ENCODE results near the gene C3orf80.
A peak's percentile ranks its signal among the peaks of the same experiment; 100 is the strongest.
"Not testable (repeated sequence)": the region's sequence is repeated elsewhere in the genome, so short reads cannot be mapped to it uniquely, and the experiment has no call there.

The C3orf80 gene

GRCh38 chr3:160225176-160226025 is at the start of gene C3orf80:
Gene C3orf80 (plus strand): TSS chr3:160225422. CDS start chr3:160225636, 214 bp downstream.
- peak; percentile 14 for DNase-seq (ENCODE audit: low read depth)

GRCh38 chr3:160176923-160177322 is 48.3 kb upstream of the C3orf80 start:
- DNase-seq (ENCODE audit: low read depth), result no peak

GRCh38 chr3:160178661-160179060 is 46.6 kb upstream of the C3orf80 start:
- DNase-seq (ENCODE audit: low read depth), result not testable (repeated sequence)

GRCh38 chr3:160179403-160179802 is 45.8 kb upstream of the C3orf80 start:
- DNase-seq (ENCODE audit: low read depth), result not testable (repeated sequence)

- DNase-seq (ENCODE audit: low read depth), result no peak
These were observed 45.3 kb upstream of the C3orf80 start for GRCh38 chr3:160179906-160180305.

GRCh38 chr3:160180581-160181216 is 44.5 kb upstream of the C3orf80 start:
- DNase-seq (ENCODE audit: low read depth), result no peak

GRCh38 chr3:160183345-160184076 is 41.7 kb upstream of the C3orf80 start:
- no peak for DNase-seq (ENCODE audit: low read depth)

- no peak for DNase-seq (ENCODE audit: low read depth)
These were observed 40.6 kb upstream of the C3orf80 start for GRCh38 chr3:160184655-160185054.

GRCh38 chr3:160185751-160186150 is 39.5 kb upstream of the C3orf80 start:
- DNase-seq (ENCODE audit: low read depth), result no peak

- no peak for DNase-seq (ENCODE audit: low read depth)
These were observed 37.9 kb upstream of the C3orf80 start for GRCh38 chr3:160187288-160187687.

- DNase-seq (ENCODE audit: low read depth), result no peak
These were observed 32.8 kb upstream of the C3orf80 start for GRCh38 chr3:160192310-160193029.

- DNase-seq (ENCODE audit: low read depth), result no peak
These were observed 31.5 kb upstream of the C3orf80 start for GRCh38 chr3:160193644-160194192.

- no peak for DNase-seq (ENCODE audit: low read depth)
These were observed 30.8 kb upstream of the C3orf80 start for GRCh38 chr3:160194438-160194837.

- no peak for DNase-seq (ENCODE audit: low read depth)
These were observed 30.1 kb upstream of the C3orf80 start for GRCh38 chr3:160195106-160195505.

- DNase-seq (ENCODE audit: low read depth), result no peak
These were observed 28.6 kb upstream of the C3orf80 start for GRCh38 chr3:160196511-160197104.

GRCh38 chr3:160199108-160199507 is 26.1 kb upstream of the C3orf80 start:
- DNase-seq (ENCODE audit: low read depth), result no peak

- DNase-seq (ENCODE audit: low read depth), result no peak
These were observed 24.9 kb upstream of the C3orf80 start for GRCh38 chr3:160200353-160200752.

GRCh38 chr3:160204396-160205011 is 20.7 kb upstream of the C3orf80 start:
- DNase-seq (ENCODE audit: low read depth), result not testable (repeated sequence)

GRCh38 chr3:160205606-160206005 is 19.6 kb upstream of the C3orf80 start:
- no peak for DNase-seq (ENCODE audit: low read depth)

- DNase-seq (ENCODE audit: low read depth), result no peak
These were observed 14.9 kb upstream of the C3orf80 start for GRCh38 chr3:160210341-160210740.

- no peak for DNase-seq (ENCODE audit: low read depth)
These were observed 14.4 kb upstream of the C3orf80 start for GRCh38 chr3:160210799-160211221.
